ENCODE data around the gene SLFNL1.

Gene SLFNL1

GRCh38 chr1:41020109-41020576 lies 1.4 kb downstream of the SLFNL1 start:
- no peak for DNase-seq (ENCODE audit: low spot score)

- DNase-seq (ENCODE audit: low spot score): no peak
These were observed 2.2 kb downstream of the SLFNL1 start for GRCh38 chr1:41019353-41019745.

GRCh38 chr1:41018018-41018410 lies 3.5 kb downstream of the SLFNL1 start:
- DNase-seq (ENCODE audit: low spot score): no peak

- no peak for DNase-seq (ENCODE audit: low spot score)
These were observed 4.1 kb downstream of the SLFNL1 start for GRCh38 chr1:41017141-41018017.

DNA sequence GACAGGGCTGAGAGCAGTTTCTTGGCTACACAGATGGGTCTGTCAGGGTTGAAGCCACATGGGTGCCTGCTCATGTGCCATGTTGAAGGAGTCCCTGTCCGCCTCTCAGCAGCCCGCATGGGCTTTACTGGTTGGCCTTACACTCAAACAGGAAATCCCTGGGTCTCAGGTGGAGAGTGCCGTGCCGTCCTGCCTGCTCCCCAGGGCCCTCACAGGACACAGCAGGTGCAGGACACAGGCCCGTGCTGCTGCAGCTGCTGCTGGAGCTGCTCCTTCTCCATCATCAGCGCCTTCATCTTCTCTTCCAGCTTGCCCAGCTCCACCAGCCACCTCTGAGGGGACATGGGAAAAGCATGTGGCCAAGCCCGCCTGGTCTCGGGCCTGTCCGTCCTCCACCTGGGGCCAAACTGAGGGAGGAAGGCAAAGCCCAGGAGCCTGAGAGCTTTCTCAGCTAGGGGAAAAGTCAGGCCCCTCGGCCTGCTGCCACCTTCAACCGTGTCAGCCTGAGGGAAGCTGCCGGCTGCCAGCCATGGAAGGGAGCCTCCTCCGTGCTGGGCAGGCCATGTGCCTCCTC lies 5.5 kb downstream of the SLFNL1 start:
- no peak for DNase-seq (ENCODE audit: low spot score)

GRCh38 chr1:41015281-41015896 lies 6.1 kb downstream of the SLFNL1 start:
- no peak for DNase-seq (ENCODE audit: low spot score)

- DNase-seq (ENCODE audit: low spot score): no peak
These were observed 6.7 kb downstream of the SLFNL1 start for GRCh38 chr1:41014871-41015270.

DNA sequence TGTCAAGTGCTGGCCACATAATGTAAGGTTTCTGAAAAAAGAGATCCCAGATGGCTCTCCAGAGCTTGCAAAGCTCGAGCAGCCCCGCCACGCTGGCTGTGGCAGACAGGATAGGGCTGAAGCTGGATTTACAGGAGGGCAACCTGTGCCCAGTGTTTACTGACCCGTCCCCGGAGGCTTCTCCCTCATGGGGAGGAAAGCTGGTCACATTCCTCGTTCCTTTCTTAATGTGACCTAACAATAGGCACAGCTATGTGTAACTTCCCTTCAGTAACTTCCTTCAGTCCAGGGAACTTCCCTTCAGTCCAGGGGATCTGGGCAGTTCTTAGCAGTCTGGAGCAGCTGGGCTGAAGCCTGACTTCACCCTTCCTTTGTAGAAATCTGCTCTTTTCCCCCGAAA lies 7.7 kb downstream of the SLFNL1 start:
- peak; percentile 97 for DNase-seq (ENCODE audit: low spot score)

DNA sequence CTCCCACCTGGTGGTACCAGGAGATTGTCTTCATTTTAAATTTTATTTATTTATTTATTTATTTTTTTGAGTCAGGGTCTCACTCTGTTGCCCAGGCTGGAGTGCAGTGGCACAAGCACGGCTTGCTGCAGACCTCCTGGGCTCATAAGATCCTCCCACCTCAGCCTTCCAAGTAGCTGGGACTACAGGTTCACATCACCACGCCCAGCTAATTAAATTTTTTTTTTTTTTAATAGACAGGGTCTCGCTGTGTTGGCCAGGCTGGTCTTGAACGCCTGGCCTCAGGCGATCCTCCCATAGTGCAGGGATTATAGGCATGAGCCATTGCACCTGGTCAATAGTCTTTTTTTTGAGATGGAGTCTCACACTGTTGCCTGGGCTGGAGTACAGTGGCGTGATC lies 8.5 kb downstream of the SLFNL1 start:
- DNase-seq (ENCODE audit: low spot score): no peak

GRCh38 chr1:41010345-41010744 lies 11.2 kb downstream of the SLFNL1 start:
- DNase-seq (ENCODE audit: low spot score): no peak

- no peak for DNase-seq (ENCODE audit: low spot score)
These were observed 12.1 kb downstream of the SLFNL1 start for GRCh38 chr1:41009466-41009865.

DNA sequence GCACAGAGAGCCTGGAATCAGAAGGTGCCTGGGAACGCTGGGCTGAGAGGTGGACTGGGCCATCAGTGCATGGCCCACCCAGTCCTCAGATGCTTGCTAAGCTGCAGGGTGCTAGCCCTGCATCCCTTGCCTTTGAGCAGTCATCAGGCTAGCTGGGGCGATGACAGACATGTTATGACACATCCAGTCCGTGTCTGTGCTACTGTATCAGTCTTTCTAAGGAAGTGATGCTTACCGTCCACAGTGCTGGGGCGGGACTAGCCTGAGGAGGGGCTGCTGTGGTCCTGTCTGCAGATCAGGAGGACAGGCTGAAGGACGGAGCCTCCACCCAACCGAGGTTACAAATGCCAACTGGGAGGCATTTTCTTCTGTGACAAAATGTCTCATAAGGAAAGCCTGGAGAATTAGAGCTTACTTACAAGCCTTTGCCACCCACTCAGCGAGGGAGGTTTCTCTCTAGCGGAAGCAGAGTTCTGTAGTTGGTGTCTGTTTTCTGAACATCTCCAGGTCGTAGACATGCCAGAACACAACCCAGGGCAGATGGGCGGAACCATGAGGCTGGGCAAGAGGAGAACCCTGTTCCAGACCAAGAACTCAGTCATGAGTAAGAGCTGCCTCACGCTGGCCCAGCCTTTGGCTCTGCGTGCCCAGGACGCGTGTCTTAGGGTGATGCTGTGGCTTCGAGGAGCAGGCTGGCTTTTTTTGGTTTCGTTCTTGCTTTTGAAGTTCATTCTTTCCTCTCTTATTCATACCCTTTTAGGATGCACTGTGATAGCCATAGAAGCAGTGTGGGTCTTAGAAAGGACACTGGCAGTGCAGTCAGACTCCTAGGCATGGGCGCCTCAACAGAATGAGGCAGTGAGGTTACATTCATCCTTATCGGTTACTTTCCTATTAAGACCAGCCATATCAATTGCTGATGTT lies 14.3 kb downstream of the SLFNL1 start:
- DNase-seq (ENCODE audit: low spot score): peak; percentile 24

- DNase-seq (ENCODE audit: low spot score): no peak
These were observed 15.6 kb downstream of the SLFNL1 start for GRCh38 chr1:41005876-41006275.

DNA sequence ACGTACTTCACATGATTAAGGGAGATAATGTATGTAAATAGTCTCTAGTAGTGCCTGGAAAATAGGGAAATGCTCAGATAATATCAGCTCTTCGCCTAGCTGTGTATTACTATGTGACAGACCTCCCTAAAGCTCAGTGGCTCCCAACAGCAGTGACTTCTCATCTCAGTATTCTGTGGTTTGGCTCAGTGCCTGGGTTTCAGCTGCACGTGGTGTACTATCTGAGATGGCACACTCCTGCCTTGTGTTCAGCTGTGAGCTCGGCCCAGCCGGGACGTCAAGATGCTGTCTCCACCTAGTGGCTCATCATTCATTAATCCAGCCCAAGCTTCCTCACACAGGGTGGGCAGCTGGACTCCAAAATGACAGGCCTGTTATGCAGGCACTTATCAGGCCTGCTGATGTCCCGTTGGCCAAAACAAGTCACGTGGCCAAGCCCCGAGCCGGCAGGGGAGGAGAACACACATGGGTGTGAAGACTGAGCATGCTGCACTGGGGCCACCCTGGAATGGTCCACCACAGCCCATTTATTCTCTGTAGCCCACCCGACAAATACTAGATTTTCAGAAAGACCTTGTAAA lies 17.8 kb downstream of the SLFNL1 start:
- DNase-seq (ENCODE audit: low spot score): peak; percentile 85

DNA sequence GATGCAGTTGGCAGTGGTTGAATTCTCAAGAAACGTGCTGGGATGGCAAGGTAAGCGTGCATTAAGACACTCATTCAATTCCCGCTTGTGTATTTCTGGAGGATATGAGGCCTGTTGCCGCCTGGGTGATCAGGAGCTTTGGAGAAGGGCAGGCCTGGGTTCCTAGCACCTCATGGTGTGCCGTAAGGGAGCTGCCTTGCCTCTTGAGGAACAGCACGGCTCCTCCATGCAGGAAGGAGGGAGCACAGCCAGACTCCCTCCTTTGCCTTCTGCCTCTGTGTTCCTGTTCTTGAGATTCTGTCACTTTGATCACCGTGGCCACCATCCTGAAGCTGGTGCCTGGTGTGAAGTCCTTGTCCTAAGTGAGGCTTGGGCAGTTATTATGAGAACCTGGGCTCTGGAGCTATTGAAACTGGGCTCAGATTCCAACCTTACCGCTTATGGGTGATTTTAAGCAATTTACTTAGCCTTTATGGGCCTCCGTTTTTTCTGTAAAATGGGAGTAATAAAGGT lies 18.3 kb downstream of the SLFNL1 start:
- DNase-seq (ENCODE audit: low spot score): no peak

GRCh38 chr1:40998668-40999067 lies 22.9 kb downstream of the SLFNL1 start:
- DNase-seq (ENCODE audit: low spot score): no peak

- DNase-seq (ENCODE audit: low spot score): no peak
These were observed 24.4 kb downstream of the SLFNL1 start for GRCh38 chr1:40997096-40997495.

DNA sequence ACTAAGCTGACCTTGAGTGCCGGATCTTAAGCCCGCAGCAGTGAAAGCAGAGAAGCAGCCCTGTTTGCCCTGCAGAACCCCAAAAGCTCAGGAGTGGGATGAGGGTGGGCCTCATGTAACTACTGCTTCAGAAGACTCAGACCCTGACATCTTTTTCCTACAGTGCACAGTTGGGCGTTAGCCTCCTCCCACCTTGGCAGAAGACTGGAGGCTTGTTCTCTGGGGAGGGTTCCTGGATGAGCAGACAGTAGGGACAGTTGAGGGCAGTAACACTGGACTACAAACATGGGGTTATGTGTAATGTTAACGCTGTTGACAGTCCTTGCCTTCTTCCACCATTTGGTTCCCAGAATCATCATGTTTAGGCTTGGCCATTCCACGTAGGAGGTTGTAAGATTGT lies 32.5 kb downstream of the SLFNL1 start:
- DNase-seq (ENCODE audit: low spot score): no peak

DNA sequence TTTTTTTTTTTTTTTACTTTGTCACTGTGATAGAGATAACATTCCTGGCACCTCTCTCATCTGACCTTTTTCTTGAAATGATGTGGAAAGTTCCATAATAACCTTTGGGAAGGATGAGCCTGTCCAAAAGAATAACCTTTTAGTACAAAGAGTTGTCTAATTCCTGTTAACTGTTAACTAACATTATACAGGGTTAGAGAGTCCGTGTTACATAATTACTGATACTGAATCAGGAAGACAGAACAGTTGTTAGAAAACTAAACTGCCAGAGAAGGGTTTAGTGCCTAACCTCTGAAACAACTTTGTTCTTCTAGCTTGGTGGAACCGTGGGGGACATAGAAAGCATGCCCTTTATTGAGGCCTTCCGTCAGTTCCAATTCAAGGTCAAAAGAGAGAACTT lies 33.2 kb downstream of the SLFNL1 start:
- DNase-seq (ENCODE audit: low spot score): no peak

GRCh38 chr1:40987439-40988276 lies 33.9 kb downstream of the SLFNL1 start:
- no peak for DNase-seq (ENCODE audit: low spot score)

- DNase-seq (ENCODE audit: low spot score): no peak
These were observed 34.6 kb downstream of the SLFNL1 start for GRCh38 chr1:40986956-40987355.
